HUDEP-2 (cell line): ENCODE data around the gene B3GNT3.

Source experiments
- DNase-seq, 76 experiments: peaks; one replicate each; lab custom pipeline; 2025; ENCODE audit not compliant: unreplicated experiment in 76 of 76; lab: John Stamatoyannopoulos, UW

B3GNT3 gene

GRCh38 chr19:17794731-17795494 is at the start of gene B3GNT3:
B3GNT3 (plus strand) TSS chr19:17795138; CDS start chr19:17807808, 12,670 bp downstream.
- DNase-seq: peak in 48 of 76 experiments; percentile 10 to 63 (median 36)

DNA sequence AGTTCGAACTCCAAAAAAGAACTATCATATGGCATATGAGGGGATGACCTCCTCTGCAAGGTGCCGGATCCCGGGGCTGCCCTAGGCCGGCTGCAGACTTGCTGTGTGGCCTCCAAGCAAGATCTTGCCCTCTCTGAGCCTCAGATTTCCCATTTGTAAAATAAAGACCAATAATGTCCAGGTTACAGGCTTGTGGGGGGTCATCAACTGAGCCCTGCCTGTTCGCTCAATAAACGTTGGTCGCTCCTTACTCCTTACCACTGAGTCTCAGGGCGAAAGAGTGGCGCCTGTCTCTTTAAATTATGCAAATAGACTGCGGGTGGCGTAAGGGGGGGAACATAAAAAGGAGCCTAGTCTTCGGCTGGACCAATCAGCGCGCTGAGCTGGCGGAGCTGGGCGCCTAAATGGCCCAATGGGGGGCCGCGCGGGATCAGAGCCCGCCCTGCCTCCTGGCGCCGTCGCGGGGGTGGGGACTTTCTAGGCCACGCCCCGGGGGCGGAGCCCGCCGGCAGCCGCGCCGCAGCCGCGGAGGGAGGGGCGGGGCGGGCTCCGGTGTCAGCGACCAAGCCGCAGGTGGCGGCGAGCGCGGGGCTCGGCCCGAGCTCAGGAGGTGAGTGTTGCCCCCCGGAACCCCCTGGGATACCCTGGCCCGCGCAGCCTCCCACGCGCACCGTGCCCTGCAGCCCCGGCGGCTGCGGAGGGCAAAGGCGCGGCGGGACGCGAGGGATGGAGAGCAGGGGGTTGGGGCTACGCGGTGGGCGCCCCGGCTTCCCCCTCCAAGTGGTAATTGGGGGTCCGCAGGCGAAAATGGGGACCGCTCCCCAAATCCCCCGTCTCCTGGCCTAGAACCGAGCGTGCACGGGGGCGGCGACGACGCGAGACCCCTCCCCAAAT is 47.5 kb upstream of the B3GNT3 start:
- DNase-seq: peak in 73 of 76 experiments; percentile 52 to 96 (median 92)

DNA sequence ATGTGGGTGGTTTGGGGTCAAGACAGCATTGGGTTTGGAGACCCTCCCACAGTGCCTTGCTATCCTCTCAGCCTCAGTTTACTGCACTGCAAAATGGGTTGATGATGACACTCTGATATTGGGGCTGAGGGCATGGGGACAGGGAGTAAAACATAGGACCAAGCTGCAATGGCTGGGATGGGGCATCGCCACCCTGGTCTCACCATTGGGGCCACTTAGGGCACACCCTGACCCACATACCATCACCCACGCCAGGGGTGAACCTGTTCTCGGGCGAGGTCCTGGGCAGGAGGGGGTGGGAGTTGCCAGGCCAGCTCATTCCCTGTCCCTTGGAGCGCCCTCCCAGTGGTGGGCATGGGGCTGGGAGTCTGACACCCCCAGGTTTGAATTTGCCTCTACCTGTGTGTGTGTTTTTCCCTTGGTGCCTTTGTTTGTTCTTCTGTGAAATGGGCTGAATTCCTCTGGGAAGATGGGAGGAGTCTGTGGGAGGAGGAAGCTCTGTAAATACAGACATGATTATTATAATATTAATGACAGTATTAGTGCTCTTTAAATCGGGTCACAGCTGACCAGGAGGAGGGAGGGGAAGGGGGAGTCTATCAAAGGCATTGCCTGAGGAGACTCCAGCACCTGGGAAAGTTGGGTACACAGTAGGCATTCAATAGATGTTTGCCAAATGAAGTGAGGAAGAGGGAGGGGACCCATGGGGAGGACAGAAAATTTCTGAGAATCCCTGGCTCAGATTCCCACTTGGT is 45.9 kb upstream of the B3GNT3 start:
- DNase-seq: no peak

- peak in 19 of 76 experiments; percentile 7 to 42 (median 22) for DNase-seq
Observed at GRCh38 chr19:17749912-17750317, 45.0 kb upstream of the B3GNT3 start.

GRCh38 chr19:17751103-17751911 is 43.6 kb upstream of the B3GNT3 start, which contains the start of gene FCHO1:
FCHO1 (plus strand) TSS chr19:17751477; CDS start chr19:17755165, 3,688 bp downstream.
- DNase-seq: peak in 57 of 76 experiments; percentile 18 to 87 (median 63)

DNA sequence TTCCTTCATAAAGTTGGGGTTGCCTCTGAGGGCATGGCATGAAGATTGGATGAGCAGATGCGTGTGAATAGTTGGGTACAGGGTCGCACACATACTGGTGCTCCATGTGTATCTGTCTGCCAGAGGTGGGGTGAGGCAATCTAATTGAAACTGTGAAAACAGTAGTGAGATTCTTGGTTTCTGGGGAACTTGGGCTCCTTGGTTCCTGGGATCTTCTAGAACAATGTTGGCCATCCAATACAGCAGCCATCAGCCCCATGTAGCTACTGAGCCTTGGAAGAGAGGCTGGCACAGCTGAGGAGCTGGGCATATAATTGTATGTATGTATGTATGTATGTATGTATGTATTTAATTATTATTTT is 43.0 kb upstream of the B3GNT3 start:
- DNase-seq: no peak

GRCh38 chr19:17752865-17753639 is 41.9 kb upstream of the B3GNT3 start:
- no peak for DNase-seq

DNA sequence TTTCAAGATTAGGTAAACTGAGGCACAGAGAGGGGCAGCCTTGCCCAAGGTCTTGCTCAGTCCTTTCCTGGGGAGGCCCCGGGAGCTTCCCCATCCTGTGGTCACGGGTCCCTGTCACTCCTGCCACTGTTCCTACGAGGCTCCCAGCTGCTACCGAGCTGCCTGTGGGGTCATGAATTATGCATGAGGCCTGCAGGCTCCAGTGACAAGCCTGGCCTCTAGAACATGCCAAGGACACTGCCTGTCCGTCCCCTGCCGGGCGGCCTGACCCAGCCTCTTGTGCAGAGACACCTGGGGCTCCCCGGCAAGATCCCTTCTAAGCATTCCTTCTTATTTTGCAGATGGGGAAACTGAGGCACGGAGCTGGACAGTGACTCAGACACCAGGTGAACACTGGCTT is 41.0 kb upstream of the B3GNT3 start:
- no peak for DNase-seq

DNA sequence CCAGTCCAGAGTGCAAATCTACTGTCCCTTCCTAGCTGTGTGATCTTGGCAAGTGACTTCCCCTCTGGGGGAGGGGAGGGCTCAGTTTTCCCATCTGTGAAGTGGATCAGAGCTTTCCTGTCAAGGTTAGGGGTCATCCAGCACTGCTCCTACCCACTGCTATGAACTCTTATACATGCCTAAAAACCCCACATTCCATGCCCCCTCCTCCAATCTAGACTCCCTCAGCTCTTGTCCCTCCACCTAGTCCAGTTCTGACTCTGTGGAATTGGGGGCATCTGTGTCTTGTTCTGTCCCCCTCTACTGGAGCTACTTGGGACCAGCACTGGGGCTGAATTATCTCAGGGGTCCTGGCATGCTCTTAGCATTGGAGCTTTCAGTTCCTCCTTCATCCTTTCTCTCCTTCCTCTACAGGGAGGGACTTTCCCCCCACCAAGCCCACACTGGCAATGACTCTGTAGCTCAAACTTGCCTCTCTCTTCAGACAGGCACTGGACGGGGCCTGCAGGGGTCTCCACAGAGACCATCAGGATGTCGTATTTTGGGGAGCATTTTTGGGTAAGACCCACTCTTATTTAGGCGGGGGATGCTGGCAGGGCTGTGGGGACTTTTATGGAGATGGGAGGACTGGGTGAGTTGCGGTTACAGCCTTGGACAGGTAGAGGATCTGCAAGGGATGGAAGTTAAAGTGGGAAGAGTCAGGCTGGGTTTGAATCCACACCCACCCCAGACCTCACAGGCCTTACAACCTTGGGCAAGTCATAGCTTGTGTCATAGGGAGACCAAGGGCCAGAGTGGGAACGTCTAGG is 40.1 kb upstream of the B3GNT3 start:
- no peak for DNase-seq

GRCh38 chr19:17755443-17755890 is 39.5 kb upstream of the B3GNT3 start:
- DNase-seq: no peak

GRCh38 chr19:17755977-17756670 is 38.8 kb upstream of the B3GNT3 start:
- peak in 16 of 76 experiments; percentile 11 to 46 (median 26) for DNase-seq

DNA sequence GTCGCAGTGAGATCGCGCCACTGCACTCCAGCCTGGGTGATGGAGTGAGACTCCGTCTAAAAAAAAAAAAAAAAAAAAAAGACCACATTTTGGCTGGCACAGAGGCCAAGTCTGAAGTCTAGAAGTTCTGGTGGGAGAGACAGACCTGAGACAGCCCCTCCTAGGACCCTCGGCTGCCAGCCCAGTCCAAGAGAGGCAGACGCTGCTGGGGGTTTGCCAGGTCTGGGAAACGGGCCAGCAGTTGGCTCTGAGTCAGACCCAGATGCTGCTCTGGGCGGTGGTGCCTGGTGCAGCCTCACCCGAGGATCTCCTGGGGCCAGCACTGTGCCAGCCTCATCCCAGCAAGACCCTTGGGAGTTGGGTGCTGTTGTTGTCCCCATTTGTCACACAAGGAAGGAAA is 37.8 kb upstream of the B3GNT3 start:
- peak in 73 of 76 experiments; percentile 29 to 94 (median 82) for DNase-seq

GRCh38 chr19:17758515-17758914 is 36.4 kb upstream of the B3GNT3 start:
- peak in 1 of 76 experiments; percentile 8 for DNase-seq

DNA sequence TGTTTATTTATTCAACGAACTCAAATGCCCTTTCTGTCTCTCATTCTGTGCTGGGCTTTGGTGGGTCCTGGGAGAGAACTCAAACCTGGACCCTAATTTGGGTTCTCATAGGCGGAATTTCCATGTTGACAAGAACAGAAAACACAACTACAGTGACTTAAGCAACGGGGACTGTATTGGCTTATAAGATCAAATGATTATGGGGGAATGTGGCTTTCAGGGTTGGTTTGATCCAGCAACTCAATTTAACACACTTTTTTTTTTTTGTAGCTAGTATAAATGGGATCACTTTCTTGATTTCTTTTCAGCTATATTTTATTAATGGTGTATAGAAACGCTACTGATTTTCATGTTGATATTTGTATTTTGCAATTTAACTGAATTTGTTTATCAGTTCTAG is 33.8 kb upstream of the B3GNT3 start:
- DNase-seq: no peak

GRCh38 chr19:17762505-17763229 is 32.3 kb upstream of the B3GNT3 start:
- peak in 36 of 76 experiments; percentile 12 to 53 (median 32) for DNase-seq

GRCh38 chr19:17764348-17764747 is 30.6 kb upstream of the B3GNT3 start:
- DNase-seq: no peak

- DNase-seq: peak in 24 of 76 experiments; percentile 13 to 52 (median 32)
Observed at GRCh38 chr19:17765069-17765618, 29.8 kb upstream of the B3GNT3 start.
